HL-60/S4 treated with phorbol 12-myristate 13-acetate at 8.2 ng/mL for 4 days and 3 days (cell line): ENCODE data around the gene UPK1A.
"Not testable (repeated sequence)": the region's sequence is repeated elsewhere in the genome, so short reads cannot be mapped to it uniquely, and the experiment has no call there.

Experiments
- in situ Hi-C: fragments of 300-500 bp; cut with MboI; formaldehyde crosslinking; loops from 2 replicates; pipeline ENCODE4 v1.15.0; 2022; ENCODE audit warnings: low sequenced_read_pairs

The UPK1A gene

DNA sequence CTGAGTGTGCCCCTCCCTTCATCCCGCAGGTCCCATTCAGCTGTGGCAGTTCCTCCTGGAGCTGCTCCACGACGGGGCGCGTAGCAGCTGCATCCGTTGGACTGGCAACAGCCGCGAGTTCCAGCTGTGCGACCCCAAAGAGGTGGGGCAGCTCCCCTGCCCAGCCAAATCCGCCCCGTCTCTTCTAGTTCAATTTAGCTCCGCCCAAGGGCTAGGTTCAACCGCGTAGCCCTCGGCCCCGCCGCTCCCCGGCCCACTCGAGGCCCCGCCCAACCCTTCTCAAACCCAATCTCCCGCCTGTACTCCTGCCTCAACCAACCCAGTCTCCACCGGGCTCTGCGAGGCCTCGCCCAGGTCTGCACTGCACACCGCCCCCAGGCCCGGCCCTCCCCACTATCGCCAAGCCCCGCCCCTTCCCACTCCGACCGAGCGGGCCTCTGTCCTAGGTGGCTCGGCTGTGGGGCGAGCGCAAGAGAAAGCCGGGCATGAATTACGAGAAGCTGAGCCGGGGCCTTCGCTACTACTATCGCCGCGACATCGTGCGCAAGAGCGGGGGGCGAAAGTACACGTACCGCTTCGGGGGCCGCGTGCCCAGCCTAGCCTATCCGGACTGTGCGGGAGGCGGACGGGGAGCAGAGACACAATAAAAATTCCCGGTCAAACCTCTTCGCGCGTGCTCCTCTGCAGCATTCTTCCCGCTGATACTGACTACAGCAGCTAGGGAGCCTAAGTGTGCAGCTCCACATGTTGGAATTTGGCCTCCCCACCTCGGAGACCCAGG, 21.9 kb upstream of the UPK1A start:
- in situ Hi-C loops: no loop called here

DNA sequence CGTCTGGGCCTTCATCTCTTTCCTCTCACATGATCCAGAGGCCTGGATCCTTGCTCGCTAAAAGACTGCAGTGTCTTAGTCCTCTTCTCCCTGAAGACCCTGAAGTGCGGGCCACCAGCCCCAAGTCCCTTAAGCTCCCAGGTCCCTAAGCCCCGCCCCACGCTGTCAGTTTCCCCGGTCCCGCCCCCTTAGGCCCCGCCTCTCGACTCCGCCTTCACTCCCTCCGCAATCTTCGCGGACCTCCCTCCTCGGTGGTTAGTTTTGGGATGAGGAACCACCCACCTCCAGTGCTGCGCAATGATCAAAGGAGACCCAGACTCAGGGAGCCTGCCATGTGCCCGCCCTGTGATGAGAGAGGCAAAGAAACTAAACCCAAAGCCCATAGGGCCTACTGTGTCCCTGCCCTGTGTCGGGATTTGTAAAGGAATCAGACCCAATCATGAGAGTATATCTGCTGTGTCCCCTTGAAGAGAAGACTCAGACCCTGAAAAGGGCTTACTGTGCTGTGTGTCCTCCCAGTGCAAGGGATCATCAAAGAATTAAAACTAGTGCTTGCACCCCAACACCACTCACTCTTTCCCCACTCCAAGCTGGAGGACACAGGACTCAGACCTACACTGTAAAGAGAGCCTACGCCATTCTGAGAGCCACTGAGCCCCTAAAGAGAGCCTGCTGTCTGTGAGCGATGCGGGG, 21.2 kb upstream of the UPK1A start:
- in situ Hi-C loops: no loop called here

DNA sequence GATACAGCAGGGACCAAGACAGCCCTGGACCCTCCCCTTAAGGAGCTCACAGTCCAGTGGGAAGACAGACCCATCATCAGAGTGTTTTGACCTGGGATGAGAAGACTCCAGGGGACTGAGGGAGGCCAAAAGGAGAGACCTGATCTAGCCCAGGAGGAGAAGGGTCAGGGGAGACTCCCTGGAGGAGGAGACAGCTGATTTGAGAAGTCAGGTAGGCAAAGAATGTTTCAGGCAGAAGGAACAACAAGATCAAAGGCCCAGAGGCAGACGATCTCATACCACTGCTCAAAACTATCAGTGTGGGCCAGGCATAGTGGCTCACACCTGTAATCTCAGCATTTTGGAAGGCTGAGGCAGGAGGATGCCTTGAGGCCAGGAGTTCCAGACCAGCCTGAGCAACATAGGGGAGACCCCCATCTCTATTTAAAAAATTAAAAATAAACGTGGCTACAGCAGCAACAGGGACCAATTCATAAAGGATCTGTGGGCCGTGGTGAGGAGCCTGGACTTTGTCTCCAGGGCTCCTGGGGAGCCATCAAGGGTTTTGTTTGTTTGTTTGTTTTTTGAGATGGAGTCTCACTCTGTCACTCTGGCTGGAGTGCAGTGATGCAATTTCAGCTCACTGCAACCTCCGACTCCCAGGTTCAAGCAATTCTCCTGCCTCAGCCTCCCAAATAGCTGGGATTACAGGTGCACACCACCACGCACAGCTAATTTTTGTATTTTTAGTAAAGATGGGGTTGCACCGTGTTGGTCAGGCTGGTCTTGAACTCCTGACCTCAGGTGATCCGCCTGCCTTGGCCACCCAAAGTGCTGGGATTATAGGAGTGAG, 20.4 kb upstream of the UPK1A start:
- in situ Hi-C loops: no loop called here

DNA sequence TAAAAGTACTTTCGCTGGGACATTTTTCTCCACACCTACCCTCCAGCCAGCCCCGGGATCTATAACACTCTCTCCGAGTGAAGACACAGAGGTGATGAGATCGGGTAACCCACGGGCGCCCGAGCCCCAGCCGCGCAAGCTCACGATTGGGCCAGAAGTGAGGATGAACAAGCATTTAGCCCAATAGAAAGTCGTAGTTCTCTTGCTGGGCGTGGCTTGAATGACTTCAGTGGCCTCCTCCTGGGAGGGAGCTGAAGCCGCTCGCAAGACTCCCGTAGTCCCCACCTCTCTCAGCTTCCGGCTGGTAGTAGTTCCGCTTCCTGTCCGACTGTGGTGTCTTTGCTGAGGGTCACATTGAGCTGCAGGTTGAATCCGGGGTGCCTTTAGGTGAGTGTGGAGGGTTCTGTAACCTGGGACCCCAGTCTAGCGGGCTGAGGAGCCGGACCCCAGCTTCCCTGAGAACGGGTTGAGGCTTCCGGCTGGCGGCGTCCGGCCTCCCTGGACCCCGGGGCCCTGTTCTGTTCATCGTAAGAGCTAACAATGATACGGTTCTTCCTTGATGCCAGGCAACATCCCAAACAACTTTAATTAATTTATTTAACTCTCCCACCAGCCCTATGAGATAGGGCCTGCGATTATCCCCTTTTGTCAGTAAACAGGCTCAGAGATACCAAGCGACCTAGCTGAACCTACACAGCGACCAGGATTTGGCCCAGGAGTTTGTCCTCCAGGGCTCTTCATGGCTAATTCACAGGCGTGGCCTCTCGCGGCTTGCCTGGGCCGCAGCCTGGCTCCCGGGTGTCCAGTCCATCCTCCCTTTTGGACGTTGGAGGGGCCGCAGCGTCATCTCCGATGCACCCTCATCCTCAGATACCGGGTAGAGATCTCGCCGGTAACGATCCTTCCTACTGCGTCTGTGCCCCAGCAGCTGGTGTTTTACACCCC, 18.0 kb upstream of the UPK1A start, which contains the start of gene COX6B1:
COX6B1 (plus strand) TSS at position 307 of the 945 bp plus-strand sequence. CDS start 2,921 bp downstream, outside the sequence.
- in situ Hi-C loops: no loop called here

DNA sequence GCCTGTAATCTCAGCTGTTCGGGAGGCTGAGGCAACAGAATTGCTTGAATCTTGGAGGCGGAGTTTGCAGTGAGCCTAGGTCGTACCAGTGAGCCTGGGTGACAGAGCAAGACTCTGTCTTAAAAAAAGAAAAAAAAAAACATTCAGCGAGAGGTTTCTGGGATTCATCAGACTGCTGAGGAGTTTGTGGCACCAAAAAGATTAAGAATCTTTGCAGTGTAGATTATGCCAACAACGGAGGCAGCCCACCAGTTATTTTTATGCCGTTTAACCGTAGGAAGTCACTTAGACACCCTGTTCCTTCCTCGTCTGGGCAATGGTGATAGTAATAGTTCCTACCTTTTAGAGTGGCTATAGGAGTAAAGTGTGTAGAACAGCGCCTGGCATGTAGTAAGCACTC, 15.7 kb upstream of the UPK1A start:
- in situ Hi-C loops: no loop called here

DNA sequence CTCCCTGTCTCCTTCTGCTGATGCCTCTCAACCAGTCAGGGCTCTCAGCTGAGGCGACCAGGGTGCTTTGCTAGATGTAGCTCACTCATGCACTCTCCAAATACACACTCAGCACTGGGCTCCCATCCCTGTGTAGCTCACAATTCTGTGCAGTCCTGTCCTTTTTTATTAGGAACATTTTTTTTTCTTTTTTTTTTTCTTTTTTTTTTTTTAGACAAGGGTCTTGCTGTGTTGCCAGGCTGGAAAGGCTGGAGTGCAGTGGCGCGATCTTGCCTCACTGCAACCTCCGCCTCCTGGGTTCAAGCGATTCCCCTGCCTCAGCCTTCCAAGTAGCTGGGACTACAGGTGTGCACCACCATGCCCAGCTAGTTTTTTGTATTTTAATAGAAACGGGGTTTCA, 11.5 kb upstream of the UPK1A start:
- in situ Hi-C loops: not testable (repeated sequence)

DNA sequence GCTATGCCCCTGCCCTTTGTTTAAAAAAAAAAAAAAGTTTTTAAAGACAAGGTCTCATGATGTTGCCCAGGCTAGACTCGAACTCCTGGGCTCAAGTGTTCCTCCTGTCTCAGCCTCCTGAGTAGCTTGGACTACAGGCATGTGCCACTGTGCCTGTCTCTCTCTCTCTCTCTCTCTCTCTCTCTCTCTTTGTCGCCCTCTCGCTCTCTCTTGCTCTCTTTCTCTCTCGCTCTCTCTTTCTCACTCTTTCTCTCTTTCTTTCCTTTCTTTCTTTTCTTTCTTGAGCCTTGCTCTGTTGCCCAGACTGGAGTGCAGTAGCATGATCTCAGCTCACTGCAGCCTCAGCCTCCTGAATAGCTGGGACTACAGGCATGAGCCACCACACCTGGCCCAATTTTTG, 10.7 kb upstream of the UPK1A start:
- in situ Hi-C loops: no loop called here

DNA sequence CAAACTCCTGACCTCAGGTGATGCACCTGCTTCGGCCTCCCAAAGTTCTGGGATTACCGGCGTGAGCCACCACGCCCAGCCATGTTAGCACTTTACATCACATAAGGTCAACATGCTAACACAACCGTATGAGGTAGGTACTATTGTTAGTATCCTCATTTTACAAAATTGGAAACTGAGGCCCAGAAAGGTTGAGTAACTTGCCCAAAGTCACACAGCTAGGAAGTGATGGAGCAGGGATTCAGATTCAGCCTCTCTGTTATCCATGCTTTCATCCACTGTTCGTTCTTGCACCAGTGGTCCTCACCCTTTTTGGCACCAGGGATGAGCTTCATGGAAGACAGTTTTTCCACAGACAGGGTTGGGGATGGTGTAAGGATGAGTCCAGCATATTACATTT, 9.6 kb upstream of the UPK1A start:
- in situ Hi-C loops: no loop called here

DNA sequence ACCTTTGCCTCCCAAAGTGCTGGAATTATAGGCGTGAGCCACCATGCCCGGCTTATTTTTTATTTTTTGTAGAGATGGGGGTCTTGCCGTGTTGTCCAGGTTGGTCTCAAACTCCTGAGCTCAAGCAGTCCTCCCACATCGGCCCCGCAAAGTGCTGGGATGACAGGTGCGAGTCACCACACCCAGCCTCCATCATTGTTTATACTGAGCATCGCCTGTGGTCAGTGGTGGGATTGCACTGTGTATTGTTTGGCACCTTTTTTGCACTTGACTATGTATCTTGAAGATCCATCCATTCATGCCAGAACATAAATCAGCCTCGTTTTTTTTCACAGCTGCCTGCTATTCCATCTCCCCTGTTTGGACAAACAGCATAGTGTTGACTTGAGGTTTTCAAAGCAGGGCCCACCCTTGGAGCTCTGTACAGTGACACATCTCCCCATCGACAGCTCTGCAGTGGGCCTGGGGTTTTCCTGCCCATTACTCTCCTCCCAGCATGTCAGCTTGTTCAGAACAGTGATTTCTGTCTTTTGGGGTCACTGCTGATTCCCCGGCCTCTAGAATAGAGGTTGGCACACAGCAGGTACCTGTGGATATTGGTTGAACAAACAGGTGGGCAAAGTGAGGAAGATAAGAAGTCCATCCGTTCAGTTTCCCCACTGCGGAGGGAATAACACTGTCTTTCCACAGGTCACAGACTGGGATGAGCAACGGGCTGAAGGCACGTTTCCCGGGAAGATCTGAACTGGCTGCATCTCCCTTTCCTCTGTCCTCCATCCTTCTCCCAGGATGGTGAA, 8.2 kb upstream of the UPK1A start:
- in situ Hi-C loops: no loop called here

DNA sequence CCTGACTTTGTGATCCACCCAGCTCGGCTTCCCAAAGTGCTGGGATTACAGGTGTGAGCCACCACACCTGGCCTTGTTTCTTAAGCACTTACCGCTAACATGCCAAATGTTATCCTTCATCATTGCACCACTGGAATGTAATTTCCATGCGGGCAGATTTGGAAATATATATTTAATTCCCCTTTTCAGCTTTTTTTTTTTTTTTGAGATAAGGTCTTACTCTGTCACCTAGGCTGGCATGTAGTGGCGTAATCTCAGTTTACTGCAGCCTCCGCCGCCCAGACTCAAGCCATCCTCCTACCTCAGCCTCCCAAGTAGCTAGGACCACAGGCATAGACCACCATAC, 4.3 kb upstream of the UPK1A start:
- in situ Hi-C loops: no loop called here

DNA sequence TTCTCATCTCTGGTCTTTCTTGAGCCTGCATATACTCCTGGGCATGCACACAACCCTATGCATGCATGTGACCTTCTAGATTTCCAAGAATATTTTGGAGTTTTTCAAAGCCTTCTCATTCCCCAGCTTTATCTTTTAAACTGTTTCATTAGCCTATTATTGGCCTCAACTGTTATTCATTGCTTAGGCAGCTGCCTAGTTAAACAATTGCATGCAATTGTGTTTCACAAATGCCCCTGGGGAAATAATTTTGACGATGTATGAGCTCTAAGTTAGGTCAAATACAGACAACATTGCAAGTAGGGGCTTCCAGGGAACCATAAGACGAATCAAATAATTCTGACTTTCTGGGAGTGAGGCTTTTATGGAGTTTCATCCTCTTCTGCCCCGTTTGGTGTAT, 2.3 kb upstream of the UPK1A start:
- in situ Hi-C loops: no loop called here

DNA sequence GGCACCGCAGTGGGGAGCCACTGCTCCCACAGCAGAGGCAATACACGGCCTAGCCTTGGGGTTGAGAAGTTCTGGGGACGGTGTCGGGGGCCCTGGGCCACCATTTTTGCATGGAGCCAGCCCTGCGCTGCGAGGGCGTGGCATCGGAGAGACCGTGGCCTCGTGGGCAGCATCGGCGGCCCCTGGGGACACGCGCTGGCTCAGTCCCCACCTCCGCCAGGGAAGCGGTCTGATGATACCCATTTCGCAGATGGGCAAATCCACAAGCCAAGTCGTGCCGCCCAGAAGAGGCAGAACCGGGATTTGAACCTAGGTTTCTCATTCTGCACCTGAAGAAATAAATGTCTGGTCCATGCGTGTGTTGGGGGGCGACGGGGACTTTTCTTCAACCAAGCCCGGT, 1.2 kb upstream of the UPK1A start:
- in situ Hi-C loops: no loop called here

DNA sequence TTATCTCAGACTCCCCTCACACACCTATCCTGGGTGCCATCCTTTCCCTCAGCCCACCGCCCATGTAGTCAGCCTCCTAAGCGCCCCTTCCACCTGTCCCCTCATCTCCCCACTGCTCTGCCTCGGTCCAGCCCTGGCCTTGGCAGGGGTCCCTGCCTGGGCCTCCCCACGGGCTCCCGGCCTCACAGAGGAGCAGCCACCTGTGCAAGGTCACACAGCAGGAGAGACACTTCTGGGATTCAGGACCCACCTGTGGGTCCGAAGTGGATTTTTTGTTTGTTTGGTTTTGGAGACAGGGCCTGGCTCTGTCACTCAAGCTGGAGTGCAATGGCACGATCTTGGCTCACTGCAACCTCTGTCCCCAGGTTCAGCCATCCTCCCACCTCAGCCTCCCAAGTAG, 713 bp upstream of the UPK1A start:
- in situ Hi-C loops: no loop called here

DNA sequence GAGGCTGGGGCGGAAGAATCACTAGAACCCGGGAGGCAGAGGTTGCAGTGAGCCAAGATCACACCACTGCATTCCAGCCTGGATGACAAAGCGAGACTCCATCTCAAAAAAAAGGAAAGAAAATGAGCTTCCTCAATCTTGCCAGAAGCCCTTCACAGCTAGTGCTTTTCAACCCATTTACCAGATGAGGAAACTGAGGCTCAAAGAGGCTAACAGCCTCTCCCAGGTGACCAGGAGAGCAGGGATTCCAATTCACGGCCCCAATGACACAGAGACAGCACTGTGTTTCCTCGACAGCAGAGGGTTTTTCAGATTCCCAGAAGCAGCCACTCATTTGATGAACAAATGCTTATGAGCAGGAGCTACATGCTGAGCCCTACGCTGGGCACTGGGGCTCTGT, 3.2 kb downstream of the UPK1A start:
- in situ Hi-C loops: no loop called here

DNA sequence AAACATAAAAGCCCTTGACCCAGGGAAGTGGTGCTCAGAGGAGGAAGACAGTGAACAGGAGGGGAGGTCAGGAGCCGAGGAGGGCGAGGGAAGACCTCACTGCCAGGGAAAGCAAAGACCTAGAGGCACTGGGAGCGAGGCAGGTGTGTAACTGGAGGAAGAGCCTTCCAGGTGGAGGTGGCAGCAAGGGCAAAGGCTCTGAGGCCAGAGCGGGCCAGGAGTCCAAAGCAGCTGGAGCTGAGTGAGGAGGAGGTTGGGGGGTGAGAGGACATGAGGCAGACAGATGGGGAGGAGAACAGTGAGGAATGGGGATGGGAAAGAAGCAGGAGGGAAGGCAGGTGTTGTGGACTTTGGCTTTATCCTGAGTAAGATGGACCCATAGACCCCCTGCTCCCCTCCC, 3.7 kb downstream of the UPK1A start:
- in situ Hi-C loops: no loop called here

DNA sequence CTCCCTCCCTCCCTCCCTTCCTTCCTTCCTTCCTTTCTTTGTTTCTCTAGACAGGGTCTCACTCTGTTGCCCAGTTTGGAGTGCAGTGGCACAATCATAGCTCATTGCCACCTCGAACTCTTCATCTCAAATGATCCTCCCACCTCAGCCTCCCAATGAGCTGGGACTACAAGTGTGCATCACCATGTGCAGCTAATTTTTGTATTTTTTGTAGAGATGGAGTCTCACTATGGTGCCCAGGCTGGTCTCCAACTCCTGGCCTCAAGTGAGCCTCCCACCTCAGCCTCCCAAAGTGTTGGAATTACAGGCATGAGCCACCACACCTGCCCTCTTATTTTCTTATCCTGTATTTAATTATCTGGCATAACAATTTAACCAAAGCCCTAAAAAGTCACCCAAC, 4.4 kb downstream of the UPK1A start:
- in situ Hi-C loops: no loop called here

DNA sequence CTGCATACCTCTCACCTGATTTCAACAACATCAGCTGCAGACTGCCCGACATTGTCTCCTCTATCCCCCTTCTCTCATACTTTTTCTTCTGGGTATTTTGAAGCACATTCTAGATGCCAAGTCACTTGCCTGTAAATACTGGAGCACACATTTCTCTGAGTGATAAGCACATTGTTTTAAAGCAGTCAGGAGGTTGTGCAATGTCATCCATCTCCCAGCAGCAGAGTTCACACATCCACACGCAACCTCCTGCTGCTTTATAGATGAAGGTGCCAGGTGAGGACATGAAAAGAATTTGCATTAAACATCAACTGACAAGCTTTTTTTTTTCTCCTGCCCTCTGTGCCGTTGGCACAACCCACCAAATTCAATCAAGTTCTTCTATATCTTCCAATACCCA, 5.5 kb downstream of the UPK1A start:
- in situ Hi-C loops: no loop called here

DNA sequence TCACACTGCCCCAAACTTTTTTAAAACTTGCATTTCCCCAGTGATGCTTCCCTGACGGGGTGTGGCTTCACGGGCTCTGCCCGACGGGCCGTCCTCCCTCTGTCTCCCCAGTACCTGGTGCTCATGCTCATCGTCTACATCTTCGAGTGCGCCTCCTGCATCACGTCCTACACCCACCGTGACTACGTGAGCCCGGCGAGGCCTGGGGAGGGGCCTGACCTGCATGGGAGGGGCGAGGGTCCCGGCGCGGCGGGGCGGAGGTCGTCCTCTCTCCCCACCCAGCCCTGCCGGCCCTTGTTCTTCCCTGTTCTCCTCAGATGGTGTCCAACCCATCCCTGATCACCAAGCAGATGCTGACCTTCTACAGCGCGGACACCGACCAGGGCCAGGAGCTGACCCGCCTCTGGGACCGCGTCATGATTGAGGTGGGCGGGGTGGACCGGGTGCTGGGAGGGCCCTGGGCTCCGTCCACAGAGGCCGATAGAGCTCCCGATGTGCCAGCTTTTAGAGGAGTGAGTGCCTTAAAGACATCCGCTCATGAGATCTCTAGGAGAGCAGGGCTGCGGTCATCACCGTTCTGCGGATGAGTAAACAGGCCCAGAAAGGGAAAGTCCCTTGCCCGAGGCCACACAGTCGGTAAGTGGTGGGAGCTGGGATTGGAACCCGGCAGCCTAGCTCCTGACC, 6.9 kb downstream of the UPK1A start:
- in situ Hi-C loops: no loop called here

DNA sequence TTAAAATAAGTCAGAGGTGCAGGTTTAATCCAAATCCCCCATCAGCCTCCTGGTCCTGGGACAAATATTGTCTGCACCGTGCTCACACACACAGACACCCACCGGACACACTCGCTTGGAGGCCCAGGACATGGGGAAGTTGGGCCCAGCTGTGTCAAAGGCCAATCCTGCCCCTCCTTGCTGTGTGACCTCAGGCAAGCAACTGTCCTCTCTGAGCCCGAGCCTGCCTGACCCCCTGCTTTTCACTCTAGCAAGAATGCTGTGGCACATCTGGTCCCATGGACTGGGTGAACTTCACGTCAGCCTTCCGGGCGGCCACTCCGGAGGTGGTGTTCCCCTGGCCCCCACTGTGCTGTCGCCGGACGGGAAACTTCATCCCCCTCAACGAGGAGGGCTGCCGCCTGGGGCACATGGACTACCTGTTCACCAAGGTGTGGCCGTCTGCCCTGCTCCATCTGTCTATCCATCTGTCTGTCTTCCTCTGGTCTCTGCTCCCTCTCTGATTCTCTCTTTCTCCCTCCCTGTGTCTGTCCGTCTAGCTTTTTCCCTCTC, 9.3 kb downstream of the UPK1A start:
- in situ Hi-C loops: no loop called here
